GM18520 (cell line): ENCODE measurements around the gene OR5H14.
"Not testable (repeated sequence)": the region's sequence is repeated elsewhere in the genome, so short reads cannot be mapped to it uniquely, and the experiment has no call there.

ENCODE experiments used
- ATAC-seq: cut with Tn5 transposase; IDR thresholded peaks from one replicate; pipeline ENCODE4 v1.9.1; 2021; ENCODE audit not compliant: unreplicated experiment

Gene OR5H14

GRCh38 chr3:98196293-98196692 is 49.0 kb downstream of the OR5H14 start:
- ATAC-seq: not testable (repeated sequence)

- no peak for ATAC-seq
These were observed 51.7 kb downstream of the OR5H14 start for GRCh38 chr3:98199020-98199419.
